ENCODE results near the gene MMP25.

Gene MMP25

DNA sequence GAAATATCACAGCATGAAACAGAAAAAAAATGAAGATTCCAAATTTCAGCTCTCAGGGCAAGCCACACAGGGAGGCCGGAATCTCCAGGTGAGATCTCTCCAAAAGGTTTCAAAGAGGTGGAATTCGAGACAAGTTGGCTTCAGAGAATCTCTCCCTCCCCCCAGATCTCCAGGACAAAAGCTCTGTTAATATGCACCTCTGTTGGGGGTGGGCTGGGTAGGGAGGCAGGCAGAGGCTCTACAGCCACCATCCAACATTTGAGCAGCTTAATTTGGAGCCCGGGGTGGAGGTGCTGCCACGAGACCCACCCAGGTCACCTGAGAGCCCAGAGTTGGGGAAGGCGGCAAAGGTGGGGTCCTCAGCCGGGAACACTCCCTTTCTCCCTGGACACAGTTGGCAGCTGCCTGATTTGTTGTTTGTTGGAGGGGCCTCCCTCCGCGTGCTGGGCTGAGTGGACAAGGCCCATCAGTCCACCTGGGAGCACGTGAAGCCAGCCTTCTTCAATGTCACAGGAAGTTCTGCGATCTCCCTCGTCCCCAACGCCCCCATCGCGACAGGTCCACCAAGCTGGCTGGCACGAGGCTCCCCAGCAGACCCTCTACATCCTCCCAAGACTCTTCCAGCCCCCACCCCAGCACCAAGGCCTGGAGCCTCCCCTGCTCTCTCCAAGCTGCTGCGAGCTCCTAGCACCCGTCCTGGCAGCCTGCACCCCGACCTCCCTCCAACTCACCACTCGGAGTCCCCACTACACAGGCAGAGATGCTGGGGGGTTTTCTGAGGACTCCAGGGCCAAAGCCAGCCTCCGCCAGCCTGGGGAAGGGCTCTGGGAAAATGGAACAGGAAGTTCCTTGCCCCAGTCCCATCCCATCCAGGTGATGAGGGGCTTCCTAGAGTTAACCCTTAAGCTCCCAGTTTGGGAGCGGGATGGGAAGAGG is 52.4 kb downstream of the MMP25 start, which contains the start of gene ZSCAN10:
TSS of gene ZSCAN10 (minus strand) at position 836 of the 936 bp plus-strand sequence. CDS start 6,357 bp downstream, outside the sequence.
- H3K9ac ChIP-seq (ENCODE audit: low read length) = no peak within 1 kb of the TSS
- H3K4me3 ChIP-seq (ENCODE audit: low read length) = no peak within 1 kb of the TSS
- peaks cover 7% of the 10 kb centered on the region for H3K27me3 ChIP-seq (ENCODE audit: control insufficient read depth, insufficient read depth, low read length)
- no peaks in the 10 kb centered on the region for H3K9me3 ChIP-seq (ENCODE audit: control insufficient read depth, low read length)
- peaks cover 19% of the 10 kb centered on the region for H3K4me1 ChIP-seq (ENCODE audit: control insufficient read depth, insufficient read depth, low read length)
- H3K36me3 ChIP-seq (ENCODE audit: control insufficient read depth, insufficient read depth, low read length) = no peaks in the 10 kb centered on the region

DNA sequence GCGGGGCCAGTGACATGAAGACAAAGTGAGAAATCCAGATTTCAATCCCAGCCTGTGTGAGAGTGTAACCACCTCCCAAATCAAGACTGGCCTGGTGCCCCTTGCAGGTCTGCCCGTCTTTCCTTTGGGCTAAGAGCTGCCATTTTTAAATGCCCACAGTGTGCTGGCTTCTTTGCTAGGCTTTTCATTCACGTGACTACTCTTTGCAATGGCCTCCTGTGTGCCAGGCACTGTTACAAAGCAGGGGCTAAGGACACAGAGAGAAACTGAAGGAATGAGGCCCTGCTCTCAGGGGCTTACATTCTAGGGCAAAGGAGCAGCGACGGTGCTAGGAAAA is 53.0 kb downstream of the MMP25 start:
- H3K27me3 ChIP-seq (ENCODE audit: control insufficient read depth, insufficient read depth, low read length) = peaks cover 7% of the 10 kb centered on the region
- no peaks in the 10 kb centered on the region for H3K9me3 ChIP-seq (ENCODE audit: control insufficient read depth, low read length)
- no peaks in the 10 kb centered on the region for H3K36me3 ChIP-seq (ENCODE audit: control insufficient read depth, insufficient read depth, low read length)
- H3K9ac ChIP-seq (ENCODE audit: low read length) = no peak overlapping the region
- H3K4me3 ChIP-seq (ENCODE audit: low read length) = no peak overlapping the region
- H3K4me1 ChIP-seq (ENCODE audit: control insufficient read depth, insufficient read depth, low read length) = peaks cover 19% of the 10 kb centered on the region

DNA sequence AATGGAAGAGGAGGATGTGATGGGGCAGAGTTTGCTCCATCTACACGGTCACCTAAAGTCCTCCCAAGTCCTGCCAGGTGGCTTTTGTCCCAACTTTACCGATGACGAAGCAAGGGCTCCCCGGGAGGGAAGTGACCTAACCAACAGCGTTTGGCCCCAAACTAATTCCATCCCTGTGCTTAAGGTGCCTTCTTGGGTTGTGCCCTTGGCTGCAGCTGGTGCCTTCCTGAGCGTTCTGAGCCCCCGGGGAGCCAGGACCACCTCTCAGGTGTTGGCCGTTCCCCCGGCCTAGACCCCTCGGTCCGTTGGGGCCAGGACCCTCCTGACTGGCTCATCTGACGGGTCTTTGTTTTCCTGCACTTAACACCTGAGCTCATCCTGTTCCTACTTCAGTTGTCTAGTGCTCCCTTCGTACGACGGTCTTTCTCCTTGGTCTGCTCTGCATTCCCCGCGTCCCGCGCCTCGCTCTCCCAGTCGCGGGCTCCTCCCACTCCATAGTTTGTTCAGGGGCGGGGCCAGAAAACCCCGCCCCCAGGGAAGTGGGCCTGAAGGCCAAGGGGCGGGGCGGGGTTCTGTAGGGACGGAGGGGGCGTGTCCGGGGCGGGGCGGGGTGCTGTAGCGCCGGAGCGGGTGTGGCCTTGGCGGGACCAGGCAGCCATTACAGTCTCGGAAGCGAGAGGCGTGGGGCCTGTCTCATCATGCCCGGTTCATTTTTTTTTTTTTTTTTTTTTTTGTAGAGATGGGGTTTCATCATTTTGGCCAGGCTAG is 53.6 kb downstream of the MMP25 start:
- H3K36me3 ChIP-seq (ENCODE audit: control insufficient read depth, insufficient read depth, low read length) = no peaks in the 10 kb centered on the region
- peaks cover 19% of the 10 kb centered on the region for H3K4me1 ChIP-seq (ENCODE audit: control insufficient read depth, insufficient read depth, low read length)
- H3K9ac ChIP-seq (ENCODE audit: low read length) = no peak overlapping the region
- peaks cover 7% of the 10 kb centered on the region for H3K27me3 ChIP-seq (ENCODE audit: control insufficient read depth, insufficient read depth, low read length)
- H3K4me3 ChIP-seq (ENCODE audit: low read length) = no peak overlapping the region
- H3K9me3 ChIP-seq (ENCODE audit: control insufficient read depth, low read length) = no peaks in the 10 kb centered on the region

DNA sequence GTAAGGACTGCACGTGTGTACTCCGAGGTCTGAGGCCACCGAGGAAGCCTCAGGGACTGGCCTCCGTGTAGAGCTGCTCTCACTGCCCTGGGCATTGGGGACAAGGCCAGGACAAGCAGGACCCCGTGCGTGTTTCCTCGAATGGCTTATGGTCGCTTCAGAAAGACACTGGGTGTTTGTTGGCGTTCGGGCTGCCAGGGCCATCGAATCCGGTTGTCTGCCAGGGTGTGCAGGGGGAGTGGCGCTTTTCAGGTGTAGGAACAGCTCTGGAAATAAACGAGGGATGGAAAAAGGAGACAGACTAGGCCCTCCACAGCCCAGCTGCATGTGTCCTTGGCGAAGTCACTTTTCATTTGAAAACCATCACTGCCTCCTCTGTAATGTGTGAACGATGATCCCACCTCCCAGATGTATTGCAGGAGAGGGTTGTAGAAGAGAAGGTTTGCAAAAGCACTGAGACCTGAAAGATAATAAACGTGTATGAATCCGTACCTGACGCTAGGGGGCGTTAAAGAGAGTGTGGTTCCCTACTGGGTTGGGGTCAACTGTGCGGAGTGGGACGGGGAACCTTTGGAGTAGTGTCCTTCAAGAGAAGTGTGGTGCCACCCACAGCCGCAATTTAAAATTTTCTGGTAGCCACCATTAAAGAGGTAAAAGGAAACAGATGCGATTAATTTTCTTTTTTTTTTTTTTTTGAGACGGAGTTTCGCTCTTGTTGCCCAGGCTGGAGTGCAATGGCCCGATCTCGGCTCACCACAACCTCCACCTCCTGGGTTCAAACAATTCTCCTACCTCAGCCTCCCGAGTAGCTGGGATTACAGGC is 54.9 kb downstream of the MMP25 start:
- Histone ChIP-seq H3K4me3 (ENCODE audit: low read length) (no peak overlapping the region), H3K9me3 (ENCODE audit: control insufficient read depth, low read length) (no peaks in the 10 kb centered on the region), H3K36me3 (ENCODE audit: control insufficient read depth, insufficient read depth, low read length) (no peaks in the 10 kb centered on the region), H3K4me1 (ENCODE audit: control insufficient read depth, insufficient read depth, low read length) (peaks cover 19% of the 10 kb centered on the region), H3K9ac (ENCODE audit: low read length) (no peak overlapping the region), H3K27me3 (ENCODE audit: control insufficient read depth, insufficient read depth, low read length) (peaks cover 7% of the 10 kb centered on the region)

DNA sequence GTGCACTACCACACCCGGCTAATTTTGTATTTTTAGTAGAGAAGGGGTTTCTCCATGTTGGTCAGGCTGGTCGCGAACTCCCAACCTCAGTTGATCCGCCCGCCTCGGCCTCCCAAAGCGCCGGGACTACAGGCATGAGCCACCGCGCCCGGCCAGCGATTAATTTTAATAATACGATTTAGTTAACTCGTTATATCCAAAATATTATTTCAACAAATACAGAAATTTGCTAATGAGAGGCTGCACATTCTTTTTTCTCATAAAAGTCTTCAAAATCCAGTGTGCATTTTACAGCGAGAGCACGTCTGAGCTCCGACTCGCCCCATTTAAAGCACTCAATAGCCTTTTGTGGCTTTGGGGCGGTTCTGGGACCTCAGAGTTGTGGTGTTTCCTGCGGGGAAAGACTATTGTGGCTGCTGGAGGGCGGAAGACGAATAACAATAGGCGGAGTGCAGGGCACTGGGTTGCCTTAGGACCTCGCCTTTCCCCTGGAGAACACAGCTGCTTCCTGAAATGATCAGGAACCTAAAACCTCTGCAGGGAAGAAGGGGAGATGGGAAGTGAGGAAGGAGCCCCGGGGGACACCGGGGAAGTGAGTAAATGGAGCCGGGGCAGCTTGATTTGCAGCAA is 55.6 kb downstream of the MMP25 start:
- H3K9ac ChIP-seq (ENCODE audit: low read length) = no peak overlapping the region
- H3K4me1 ChIP-seq (ENCODE audit: control insufficient read depth, insufficient read depth, low read length) = peaks cover 20% of the 10 kb centered on the region
- H3K4me3 ChIP-seq (ENCODE audit: low read length) = no peak overlapping the region
- no peaks in the 10 kb centered on the region for H3K36me3 ChIP-seq (ENCODE audit: control insufficient read depth, insufficient read depth, low read length)
- H3K27me3 ChIP-seq (ENCODE audit: control insufficient read depth, insufficient read depth, low read length) = peaks cover 7% of the 10 kb centered on the region
- H3K9me3 ChIP-seq (ENCODE audit: control insufficient read depth, low read length) = no peaks in the 10 kb centered on the region

DNA sequence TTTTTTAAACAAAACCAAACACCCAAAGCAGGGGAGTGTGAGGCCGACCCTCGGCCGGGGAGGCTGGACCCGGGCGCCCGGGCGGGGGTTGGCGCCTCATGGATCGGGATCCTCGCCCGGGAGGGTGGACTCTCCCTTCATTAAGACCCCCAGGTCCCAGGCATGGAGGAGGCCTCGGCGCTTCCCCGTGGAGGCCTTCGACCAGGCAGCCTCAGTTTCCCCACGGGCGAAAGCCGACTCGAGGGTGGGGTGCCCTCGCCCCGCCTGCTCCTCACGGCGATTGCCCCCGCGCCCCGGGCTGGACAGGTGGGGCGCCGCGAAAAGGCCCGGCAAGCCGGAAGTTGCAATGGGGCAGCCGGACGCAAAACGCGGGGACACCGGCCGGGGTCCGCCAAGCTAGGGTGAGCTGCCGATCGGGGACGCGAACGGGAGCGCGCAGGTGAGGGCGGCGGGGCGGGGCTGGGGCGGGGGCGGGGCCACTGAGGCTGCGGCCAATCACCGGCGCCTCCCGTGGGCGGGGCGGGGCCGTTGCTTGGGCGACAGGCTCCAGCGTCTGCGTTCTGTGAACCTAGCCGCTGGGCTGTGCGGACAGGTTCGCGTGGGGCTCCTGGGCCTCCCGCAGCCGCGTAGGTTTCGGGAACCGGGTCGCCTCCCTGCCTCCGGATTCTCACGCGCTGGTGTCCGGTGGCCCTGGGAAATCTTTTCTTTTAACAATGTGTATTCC is 60.0 kb downstream of the MMP25 start:
- no peaks in the 10 kb centered on the region for H3K9me3 ChIP-seq (ENCODE audit: control insufficient read depth, low read length)
- H3K9ac ChIP-seq (ENCODE audit: low read length) = peak overlapping the region; percentile 90
- no peaks in the 10 kb centered on the region for H3K36me3 ChIP-seq (ENCODE audit: control insufficient read depth, insufficient read depth, low read length)
- peak overlapping the region; percentile 50 for H3K4me3 ChIP-seq (ENCODE audit: low read length)
- H3K4me1 ChIP-seq (ENCODE audit: control insufficient read depth, insufficient read depth, low read length) = peaks cover 8% of the 10 kb centered on the region
- H3K27me3 ChIP-seq (ENCODE audit: control insufficient read depth, insufficient read depth, low read length) = no peaks in the 10 kb centered on the region

Measured in mucosa of stomach (tissue), 1 donor.